HG02870 (cell line): ENCODE data around the gene SCGB1A1.
"Not testable (repeated sequence)": the region's sequence is repeated elsewhere in the genome, so short reads cannot be mapped to it uniquely, and the experiment has no call there.

Experiments
- ATAC-seq: cut with Tn5 transposase; IDR thresholded peaks from one replicate; pipeline ENCODE4 v1.9.1; 2021; ENCODE audit warnings: mild to moderate bottlenecking, moderate library complexity; ENCODE audit not compliant: unreplicated experiment

The SCGB1A1 gene

GRCh38 chr11:62446091-62446490, 27.3 kb downstream of the SCGB1A1 start:
- ATAC-seq, result no peak

GRCh38 chr11:62449451-62449851, 30.6 kb downstream of the SCGB1A1 start:
- ATAC-seq, result no peak

- ATAC-seq, result not testable (repeated sequence)
These were observed 31.1 kb downstream of the SCGB1A1 start for GRCh38 chr11:62449912-62450311.

- no peak for ATAC-seq
These were observed 31.9 kb downstream of the SCGB1A1 start for GRCh38 chr11:62450543-62451240.

GRCh38 chr11:62451241-62451621, 32.4 kb downstream of the SCGB1A1 start:
- no peak for ATAC-seq

GRCh38 chr11:62452261-62452660, 33.4 kb downstream of the SCGB1A1 start:
- no peak for ATAC-seq

- no peak for ATAC-seq
These were observed 34.1 kb downstream of the SCGB1A1 start for GRCh38 chr11:62452839-62453468.

GRCh38 chr11:62456630-62457029, 37.8 kb downstream of the SCGB1A1 start:
- no peak for ATAC-seq

GRCh38 chr11:62457478-62457877, 38.6 kb downstream of the SCGB1A1 start:
- ATAC-seq, result no peak

- ATAC-seq, result no peak
These were observed 39.6 kb downstream of the SCGB1A1 start for GRCh38 chr11:62458212-62459002.

- no peak for ATAC-seq
These were observed 40.2 kb downstream of the SCGB1A1 start for GRCh38 chr11:62459080-62459479.

GRCh38 chr11:62461740-62462507, 43.1 kb downstream of the SCGB1A1 start:
- ATAC-seq, result no peak

GRCh38 chr11:62462508-62462892, 43.7 kb downstream of the SCGB1A1 start:
- ATAC-seq, result no peak

GRCh38 chr11:62463121-62463542, 44.3 kb downstream of the SCGB1A1 start:
- ATAC-seq, result no peak

GRCh38 chr11:62464655-62465054, 45.8 kb downstream of the SCGB1A1 start:
- no peak for ATAC-seq

GRCh38 chr11:62466444-62466843, 47.6 kb downstream of the SCGB1A1 start:
- ATAC-seq, result no peak

GRCh38 chr11:62468577-62468976, 49.7 kb downstream of the SCGB1A1 start:
- ATAC-seq, result no peak

GRCh38 chr11:62471603-62472002, 52.8 kb downstream of the SCGB1A1 start:
- ATAC-seq, result no peak

- no peak for ATAC-seq
These were observed 53.4 kb downstream of the SCGB1A1 start for GRCh38 chr11:62472063-62472884.
